GM04504 (cell line): ENCODE measurements around the gene UQCRH.
"Not testable (repeated sequence)": the region's sequence is repeated elsewhere in the genome, so short reads cannot be mapped to it uniquely, and the experiment has no call there.

Experiments used
- DNase-seq: peaks from one replicate; pipeline ENCODE4 v3.0.0-alpha.2; 2012; ENCODE audit warnings: low read depth

Gene UQCRH

GRCh38 chr1:46333300-46334029 lies 30.0 kb downstream of the UQCRH start:
- DNase-seq, result no peak

DNA sequence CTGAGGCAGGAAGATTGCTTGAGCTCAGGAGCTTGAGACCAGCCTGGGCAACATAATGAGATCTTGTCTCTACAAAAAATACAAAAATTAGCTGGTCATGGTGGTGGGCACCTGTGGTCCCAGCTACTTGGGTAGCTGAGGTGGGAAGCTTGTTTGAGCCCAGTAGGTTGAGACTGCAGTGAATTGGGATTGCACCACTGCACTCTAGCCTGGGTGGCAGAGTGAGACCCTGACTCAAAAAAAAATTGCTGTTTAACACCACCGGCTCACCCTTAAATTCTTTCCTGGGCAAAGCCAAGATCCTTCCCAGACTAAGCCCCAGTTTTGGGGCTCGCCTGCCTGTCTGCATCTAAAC lies 30.5 kb downstream of the UQCRH start:
- DNase-seq, result no peak

DNA sequence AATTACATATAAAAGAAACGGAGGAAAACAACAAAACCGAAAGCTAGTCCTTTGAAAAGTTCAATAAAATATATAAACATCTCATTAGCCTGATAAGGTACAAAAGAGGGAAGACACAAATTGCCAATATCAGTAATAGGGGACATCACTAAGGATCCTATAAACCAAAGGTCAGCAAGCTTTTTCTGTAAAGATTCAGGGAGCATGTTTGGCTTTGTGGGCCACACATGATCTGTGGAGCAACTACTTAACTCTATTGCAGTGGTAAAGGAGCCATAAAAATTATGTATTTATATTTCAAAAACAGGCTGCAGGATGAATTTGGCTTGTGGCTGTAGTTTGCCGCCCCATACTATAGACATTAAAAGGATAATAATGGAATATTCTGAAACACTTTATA lies 31.6 kb downstream of the UQCRH start:
- DNase-seq, result no peak

DNA sequence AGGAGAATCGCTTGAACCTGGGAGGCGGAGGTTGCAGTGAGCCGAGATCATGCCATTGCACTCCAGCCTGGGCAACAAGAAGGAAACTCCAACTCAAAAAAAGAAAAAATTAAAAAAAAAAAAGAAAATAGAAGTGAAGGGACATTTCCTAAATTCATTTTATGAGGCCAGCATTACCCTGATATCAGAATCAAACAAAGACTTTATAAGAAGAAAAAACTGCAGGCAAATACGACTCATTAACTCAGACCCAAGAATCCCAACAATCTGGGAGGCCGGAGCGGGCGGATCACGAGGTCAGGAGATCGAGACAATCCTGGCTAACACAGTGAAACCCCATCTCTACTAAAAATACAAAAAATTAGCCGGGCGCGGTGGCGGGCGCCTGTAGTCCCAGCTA lies 33.9 kb downstream of the UQCRH start:
- DNase-seq, result not testable (repeated sequence)

DNA sequence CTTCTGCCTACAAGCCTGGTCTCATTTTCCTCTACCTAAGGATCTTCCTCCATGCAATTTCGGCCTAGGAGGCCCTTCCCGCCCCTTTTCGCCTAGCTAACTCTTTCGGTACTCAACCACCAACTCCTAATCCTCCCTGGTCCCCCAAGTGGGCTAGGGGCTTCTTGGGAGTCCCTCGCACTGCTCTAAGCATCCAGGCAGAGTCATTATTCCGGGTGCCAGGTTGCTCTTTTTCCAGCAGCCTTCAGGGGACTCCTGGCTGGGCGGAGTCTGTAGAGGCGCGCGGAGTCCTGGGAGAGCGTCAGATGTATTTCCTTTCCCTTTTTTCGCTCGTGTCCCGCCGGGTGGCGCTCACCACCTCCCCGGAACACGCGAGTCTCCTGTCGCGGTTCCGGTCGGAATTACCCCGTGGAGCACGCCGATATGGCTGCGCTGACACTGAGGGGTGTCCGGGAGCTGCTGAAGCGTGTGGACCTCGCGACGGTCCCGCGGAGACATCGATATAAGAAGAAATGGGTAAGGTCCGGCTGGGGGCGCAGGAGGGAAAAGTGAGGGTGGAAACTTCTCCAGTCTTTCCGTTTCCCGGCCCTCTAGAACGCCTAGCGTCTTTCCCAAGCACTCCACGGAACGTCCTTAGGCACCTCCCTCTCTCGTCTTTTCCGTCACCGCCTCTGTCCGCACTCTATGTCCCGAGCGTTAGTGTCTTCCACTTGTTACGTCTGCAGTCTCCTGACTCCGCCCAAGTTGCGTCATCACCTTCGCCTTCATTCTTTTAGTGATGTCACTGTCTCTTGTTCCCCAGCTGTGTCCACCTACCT lies 37.1 kb downstream of the UQCRH start, which contains the start of gene NSUN4:
Gene NSUN4, plus strand, starts transcription at position 404 of the 818 bp plus-strand sequence. Its CDS starts 20 bp downstream, at position 424.
- peak; percentile 90 for DNase-seq

- DNase-seq, result no peak
Measured at GRCh38 chr1:46341222-46342083, 38.0 kb downstream of the UQCRH start.

DNA sequence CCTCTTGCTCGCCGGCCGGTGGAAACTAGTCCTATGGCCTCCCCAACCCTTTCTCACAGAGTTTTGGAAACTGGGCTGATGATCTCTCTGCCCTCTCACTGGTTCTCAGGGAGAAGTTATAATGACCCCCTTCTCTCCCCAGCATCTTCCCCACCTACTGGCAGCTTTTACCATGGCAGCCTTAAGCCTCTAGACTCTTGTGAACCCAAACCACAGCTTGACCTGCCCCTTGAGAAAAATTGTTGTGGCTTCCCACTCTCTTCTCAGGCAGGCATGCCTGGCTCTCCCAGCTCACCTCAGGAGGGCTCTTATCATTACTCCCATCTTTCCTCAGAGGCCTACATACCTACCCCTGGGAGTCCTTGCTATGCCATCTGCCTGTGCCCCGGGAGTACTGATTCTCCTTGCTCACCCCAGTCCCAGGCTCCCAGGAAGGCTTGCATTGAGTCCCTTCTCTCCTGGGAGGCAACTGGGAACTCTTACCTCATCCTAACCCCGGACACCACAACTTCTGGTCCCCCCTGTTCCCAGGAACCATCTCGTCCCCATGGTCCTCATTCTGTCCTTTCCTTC lies 38.7 kb downstream of the UQCRH start:
- no peak for DNase-seq

DNA sequence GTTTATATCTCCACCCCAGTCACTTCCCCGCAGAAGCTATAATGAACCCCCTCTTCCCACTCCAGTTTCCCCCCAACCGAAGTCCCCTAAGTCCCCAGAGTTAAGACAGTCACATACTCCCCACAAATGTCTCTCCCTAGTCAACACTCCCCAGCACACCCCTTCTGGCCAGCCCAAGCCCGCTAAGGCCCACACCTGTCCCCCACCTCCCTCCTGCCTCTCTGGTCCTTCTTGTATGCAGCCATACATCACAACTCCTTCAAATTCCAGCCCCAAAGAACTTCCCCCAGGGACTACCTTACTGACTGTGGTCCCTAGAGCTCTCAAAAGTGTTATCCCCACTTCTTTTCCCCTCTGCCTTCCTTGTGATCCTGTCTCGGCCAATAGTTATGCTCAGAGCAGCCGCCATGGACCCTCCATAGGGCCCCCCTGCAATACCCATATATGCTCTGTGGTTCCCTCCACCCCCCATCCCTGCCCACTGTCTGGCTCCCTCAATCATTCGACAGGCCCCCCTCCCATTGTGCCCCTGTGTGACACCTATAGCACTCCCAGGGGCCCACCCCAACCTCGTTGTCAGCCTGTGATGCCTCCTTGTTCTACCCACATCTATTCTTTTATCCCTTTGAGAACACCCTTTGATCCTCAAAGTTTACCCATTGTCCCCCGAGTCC lies 39.3 kb downstream of the UQCRH start:
- DNase-seq, result no peak

- DNase-seq, result no peak
Measured at GRCh38 chr1:46343351-46343695, 39.8 kb downstream of the UQCRH start.

DNA sequence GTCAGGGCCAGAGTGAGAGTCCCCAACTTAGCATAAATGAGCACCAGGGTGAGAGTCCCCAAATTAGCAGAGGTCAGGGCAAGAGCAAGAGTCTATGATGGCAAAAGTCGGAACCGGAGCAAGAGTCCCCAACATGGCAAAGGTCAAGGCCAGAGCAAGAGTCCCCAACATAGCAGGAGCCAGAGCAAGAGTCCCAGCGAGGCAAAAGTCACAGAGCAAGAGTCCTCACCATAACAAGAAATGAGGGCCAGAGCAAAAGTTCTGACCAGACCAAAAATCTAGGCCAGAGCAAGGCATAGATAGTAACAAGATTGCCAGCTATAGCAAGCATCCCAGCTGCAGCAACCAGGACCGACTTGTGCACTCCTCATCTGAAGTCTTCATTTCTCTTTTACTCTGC lies 40.2 kb downstream of the UQCRH start:
- DNase-seq, result no peak

GRCh38 chr1:46344481-46344880 lies 41.0 kb downstream of the UQCRH start:
- no peak for DNase-seq

DNA sequence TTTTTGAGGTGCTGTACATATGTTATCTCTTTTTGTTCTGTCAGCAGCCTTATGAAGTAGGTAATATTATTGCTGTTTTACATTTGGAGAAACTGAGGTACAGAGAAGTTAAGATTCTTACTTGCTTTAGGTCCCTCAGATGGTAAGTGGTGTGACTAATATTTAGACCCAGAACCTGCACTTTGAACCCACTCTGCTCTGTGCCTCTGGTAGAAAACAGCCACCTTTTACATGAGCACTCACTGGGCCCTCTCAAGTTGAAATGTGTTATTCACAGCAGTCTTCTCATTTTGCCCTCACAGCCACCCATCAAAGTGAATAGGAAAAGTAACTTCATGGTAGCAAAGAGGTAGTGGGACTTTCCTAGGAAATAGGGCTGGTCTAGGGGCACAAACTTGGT lies 41.8 kb downstream of the UQCRH start:
- no peak for DNase-seq

DNA sequence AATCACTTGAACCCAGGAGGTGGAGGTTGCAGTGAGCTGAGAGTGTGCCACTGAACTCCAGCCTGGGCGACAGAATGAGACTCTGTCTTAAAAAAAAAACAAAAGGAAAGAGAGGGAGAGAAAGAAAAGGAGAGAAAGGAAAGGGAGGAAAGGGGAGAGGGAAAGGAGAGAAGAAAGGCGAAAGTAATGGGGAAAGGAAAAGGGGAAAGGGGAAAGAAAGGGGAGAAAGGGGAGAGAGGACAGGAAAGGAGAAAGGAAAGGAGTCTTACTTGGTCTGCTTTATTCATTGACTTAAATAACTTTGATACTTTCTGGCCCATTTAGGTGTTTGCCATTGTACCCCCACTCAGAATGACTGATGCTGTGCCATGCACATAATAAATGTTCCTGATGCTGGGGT lies 48.9 kb downstream of the UQCRH start:
- no peak for DNase-seq

- DNase-seq, result not testable (repeated sequence)
Measured at GRCh38 chr1:46355920-46356319, 52.4 kb downstream of the UQCRH start.

- DNase-seq, result no peak
Measured at GRCh38 chr1:46362158-46362557, 58.7 kb downstream of the UQCRH start.

- no peak for DNase-seq
Measured at GRCh38 chr1:46363121-46363520, 59.6 kb downstream of the UQCRH start.

DNA sequence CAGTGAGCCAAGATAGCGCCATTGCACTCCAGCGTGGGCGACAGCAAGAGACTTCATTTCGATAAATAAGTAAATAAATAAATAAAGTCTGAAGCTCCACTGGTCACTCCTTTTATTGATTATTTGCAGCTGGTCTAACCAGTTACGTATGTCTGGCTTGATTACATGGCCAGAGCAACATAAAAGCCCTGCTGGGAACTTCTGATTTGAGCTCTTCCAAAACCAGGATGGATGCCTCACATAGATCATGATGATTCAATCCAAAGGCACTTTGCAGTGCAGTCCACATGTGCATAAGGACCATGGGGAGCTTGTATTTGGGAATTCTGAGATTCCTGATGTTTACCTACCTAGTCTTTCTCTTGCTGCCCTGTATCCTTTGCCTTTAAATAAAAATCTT lies 61.1 kb downstream of the UQCRH start:
- DNase-seq, result peak; percentile 71

- not testable (repeated sequence) for DNase-seq
Measured at GRCh38 chr1:46365796-46366195, 62.3 kb downstream of the UQCRH start.
